Measurements from ENCODE around the gene WDR91. TPM values are rescaled to one million over a fixed set of nuclear protein-coding genes. Genes with fewer than 3 reads are reported as not detected.

The WDR91 gene
- total RNA-seq, 2 experiments from 2014 or later, result 12.9 to 13.1 TPM

GRCh38 chr7:135253851-135254771 lies 42.8 kb upstream of the WDR91 start:
- TF ChIP-seq, protein P1, sequence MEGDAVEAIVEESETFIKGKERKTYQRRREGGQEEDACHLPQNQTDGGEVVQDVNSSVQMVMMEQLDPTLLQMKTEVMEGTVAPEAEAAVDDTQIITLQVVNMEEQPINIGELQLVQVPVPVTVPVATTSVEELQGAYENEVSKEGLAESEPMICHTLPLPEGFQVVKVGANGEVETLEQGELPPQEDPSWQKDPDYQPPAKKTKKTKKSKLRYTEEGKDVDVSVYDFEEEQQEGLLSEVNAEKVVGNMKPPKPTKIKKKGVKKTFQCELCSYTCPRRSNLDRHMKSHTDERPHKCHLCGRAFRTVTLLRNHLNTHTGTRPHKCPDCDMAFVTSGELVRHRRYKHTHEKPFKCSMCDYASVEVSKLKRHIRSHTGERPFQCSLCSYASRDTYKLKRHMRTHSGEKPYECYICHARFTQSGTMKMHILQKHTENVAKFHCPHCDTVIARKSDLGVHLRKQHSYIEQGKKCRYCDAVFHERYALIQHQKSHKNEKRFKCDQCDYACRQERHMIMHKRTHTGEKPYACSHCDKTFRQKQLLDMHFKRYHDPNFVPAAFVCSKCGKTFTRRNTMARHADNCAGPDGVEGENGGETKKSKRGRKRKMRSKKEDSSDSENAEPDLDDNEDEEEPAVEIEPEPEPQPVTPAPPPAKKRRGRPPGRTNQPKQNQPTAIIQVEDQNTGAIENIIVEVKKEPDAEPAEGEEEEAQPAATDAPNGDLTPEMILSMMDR (IDR thresholded peaks at IDR 0.05), result no peak
- H3K4me1 Mint-ChIP-seq (ENCODE audit: low read depth), result peaks cover 13% of the 10 kb centered on the region
- no peaks in the 10 kb centered on the region for H3K27me3 Mint-ChIP-seq
- no peak overlapping the region for H3K4me3 Mint-ChIP-seq
- H3K36me3 Mint-ChIP-seq (ENCODE audit: low read depth), result no peaks in the 10 kb centered on the region
- ChIA-PET CTCF (interaction anchor here (0.8 to 1.2 kb wide), 2 partner anchors 20 to 26 kb away, joined by 3 to 5 read pairs; no protein-coding TSS in a partner anchor), POLR2A (no interaction called here)
- ATAC-seq (no peak), DNase-seq (no peak)
- intact Hi-C loops (cut with micrococcal nuclease), result no loop called here
- H3K9me3 Mint-ChIP-seq, result no peaks in the 10 kb centered on the region
- H3K27ac Mint-ChIP-seq, result no peak overlapping the region

- CTCF ChIA-PET, result interaction anchor here (0.7 to 1.2 kb wide), 2 partner anchors 23 to 394 kb away, joined by 3 read pairs; no protein-coding TSS in a partner anchor
- Mint-ChIP-seq H3K4me1 (ENCODE audit: low read depth) (peaks cover 13% of the 10 kb centered on the region), H3K9me3 (no peaks in the 10 kb centered on the region), H3K4me3 (no peak overlapping the region), H3K36me3 (ENCODE audit: low read depth) (no peaks in the 10 kb centered on the region), H3K27ac (no peak overlapping the region), H3K27me3 (no peaks in the 10 kb centered on the region)
- DNase-seq (peak; percentile 30), ATAC-seq (peak; percentile 75)
- intact Hi-C loops (cut with micrococcal nuclease), result no loop called here
- POLR2A ChIA-PET, result no interaction called here
- TF ChIP-seq, protein P1 (IDR thresholded peaks at IDR 0.05), result no peak
Measured at GRCh38 chr7:135251496-135252391, 40.4 kb upstream of the WDR91 start.

DNA sequence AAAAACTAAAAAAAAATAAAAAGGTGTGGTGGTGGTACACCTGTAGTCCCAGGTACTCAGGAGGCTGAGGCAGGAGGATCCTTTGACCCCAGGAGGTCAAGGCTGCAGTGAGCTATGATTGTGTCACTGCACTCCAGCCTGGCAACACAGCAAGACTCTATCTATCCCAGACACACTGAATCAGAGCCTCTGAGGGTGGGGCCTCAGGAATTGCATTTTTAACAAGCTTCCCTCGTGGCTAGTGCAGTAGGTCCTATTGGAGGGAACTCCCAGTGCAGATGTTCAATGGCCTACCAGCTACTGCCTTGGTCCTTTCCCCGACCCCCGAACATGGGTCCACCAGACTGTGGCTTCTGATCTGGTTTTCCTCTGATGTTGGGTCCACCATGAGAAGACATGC lies 37.2 kb upstream of the WDR91 start:
- no peaks in the 10 kb centered on the region for H3K9me3 Mint-ChIP-seq
- peaks cover 10% of the 10 kb centered on the region for H3K4me1 Mint-ChIP-seq (ENCODE audit: low read depth)
- peaks cover 3% of the 10 kb centered on the region for H3K27me3 Mint-ChIP-seq
- intact Hi-C loops (cut with micrococcal nuclease), result no loop called here
- ATAC-seq, result no peak
- TF ChIP-seq, protein P1 (IDR thresholded peaks at IDR 0.05), result no peak
- H3K27ac Mint-ChIP-seq, result no peak overlapping the region
- no peak overlapping the region for H3K4me3 Mint-ChIP-seq
- POLR2A ChIA-PET, result no interaction called here
- no peak for DNase-seq
- CTCF ChIA-PET, result interaction anchor here (1.1 kb wide), 1 partner anchor 10 kb away, joined by 6 read pairs; no protein-coding TSS in a partner anchor
- H3K36me3 Mint-ChIP-seq (ENCODE audit: low read depth), result no peaks in the 10 kb centered on the region

DNA sequence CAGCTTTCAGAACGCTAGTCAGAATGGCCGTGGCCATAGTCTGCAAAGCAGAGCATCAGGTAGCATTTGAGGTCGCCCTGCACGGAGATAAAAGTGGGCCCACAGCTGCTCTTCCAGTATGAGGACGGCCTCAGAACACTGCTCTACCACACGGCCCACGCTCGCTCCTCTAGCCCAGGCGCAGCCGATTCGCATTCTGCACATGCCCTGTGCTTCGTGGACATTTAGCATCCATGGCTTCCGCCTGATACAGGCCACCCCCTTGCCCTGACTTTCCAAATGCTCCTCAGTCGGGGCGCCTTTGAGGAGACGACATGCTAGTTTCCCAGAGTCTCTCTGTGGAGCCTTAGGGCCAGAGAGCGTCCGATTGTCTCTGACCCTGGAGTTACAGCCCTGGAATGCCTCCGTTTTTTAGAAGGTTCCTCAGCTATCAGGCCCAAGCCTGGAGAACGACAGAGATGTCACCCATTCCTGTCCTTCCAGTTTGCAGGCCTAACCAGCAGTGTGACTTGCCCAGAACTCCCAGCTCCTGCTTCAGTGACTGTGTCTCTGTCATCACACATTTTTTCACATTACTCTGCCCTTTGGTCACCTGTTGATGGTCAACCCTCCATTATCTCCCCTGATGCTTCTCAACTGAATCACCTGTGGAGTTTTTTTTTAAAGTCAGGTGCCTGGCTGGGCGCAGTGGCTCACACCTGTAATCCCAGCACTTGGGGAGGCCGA lies 36.6 kb upstream of the WDR91 start:
- H3K27me3 Mint-ChIP-seq, result peaks cover 3% of the 10 kb centered on the region
- ATAC-seq (no peak), DNase-seq (no peak)
- intact Hi-C loops (cut with micrococcal nuclease), result no loop called here
- no peaks in the 10 kb centered on the region for H3K9me3 Mint-ChIP-seq
- H3K4me3 Mint-ChIP-seq, result no peak overlapping the region
- no peaks in the 10 kb centered on the region for H3K36me3 Mint-ChIP-seq (ENCODE audit: low read depth)
- H3K27ac Mint-ChIP-seq, result no peak overlapping the region
- ChIA-PET CTCF (interaction anchor here (1.1 to 2.0 kb wide), 2 partner anchors 9 to 27 kb away, joined by 6 read pairs; no protein-coding TSS in a partner anchor), POLR2A (no interaction called here)
- peaks cover 10% of the 10 kb centered on the region for H3K4me1 Mint-ChIP-seq (ENCODE audit: low read depth)
- TF ChIP-seq, protein P1 (IDR thresholded peaks at IDR 0.05), result no peak

Measured in activated CD8-positive, alpha-beta T cell treated with anti-CD3 and anti-CD28 coated beads for 36 hours (primary cell).